Measurements from ENCODE around the gene MET.

MET gene

DNA sequence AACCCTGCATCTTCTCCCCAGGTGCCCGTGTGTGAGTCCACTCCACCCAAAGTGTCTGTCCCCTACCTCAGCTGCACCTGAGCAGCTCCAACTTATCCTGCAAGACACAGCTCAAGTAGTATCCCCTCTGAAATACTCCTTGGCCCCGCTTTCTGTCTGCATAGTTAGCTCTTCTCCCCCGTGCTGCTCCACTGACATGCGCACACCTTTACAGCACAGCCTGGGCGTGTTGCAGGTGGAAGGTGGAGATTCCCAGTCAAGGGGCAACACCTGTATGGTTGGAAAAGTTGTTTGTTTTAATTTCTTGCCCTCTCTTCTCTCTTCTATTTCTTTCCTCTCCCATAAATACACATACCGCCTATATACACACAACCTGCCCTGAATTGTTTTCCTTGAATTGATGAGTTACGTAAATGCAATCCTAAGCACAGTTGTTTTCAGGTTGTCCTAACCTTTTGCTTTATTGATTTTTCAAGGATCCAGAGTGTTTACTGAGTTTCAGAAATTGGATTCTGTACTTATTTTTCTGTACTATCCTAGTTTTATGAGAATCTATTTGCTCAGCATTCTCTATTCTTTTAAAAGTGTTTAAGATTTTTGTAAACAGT is 14.9 kb downstream of the MET start:
- no peak for DNase-seq (ENCODE audit: low read depth)
- no peak for TF ChIP-seq CTCF (IDR thresholded peaks at IDR 0.05; ENCODE audit: insufficient read depth, low read depth, low read length, missing control alignments)
- H3K4me3 ChIP-seq (ENCODE audit: low read depth, low read length), result no peak overlapping the region

DNA sequence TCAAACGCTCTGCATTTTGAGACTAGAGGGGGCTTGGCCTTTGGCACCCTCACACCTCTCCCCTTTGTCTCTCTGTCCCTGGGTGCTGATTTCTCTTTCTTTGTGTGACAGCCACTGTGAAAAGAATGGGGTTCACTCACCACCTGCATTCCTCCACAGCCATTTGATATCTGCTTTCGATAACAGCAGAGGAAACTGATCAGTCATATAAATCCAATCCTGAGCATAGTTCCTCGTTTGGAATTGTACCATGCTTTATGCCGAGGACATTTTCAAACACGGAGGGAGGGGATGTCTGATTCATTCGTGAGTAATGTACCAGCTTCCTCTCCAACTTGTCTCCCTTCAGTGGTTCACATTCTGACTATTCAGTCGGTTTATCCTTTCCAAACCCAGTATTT is 15.8 kb downstream of the MET start:
- no peak for DNase-seq (ENCODE audit: low read depth)
- TF ChIP-seq CTCF (IDR thresholded peaks at IDR 0.05; ENCODE audit: insufficient read depth, low read depth, low read length, missing control alignments), result no peak
- no peak overlapping the region for H3K4me3 ChIP-seq (ENCODE audit: low read depth, low read length)

GRCh38 chr7:116689790-116690259 is 17.8 kb downstream of the MET start:
- no peak overlapping the region for H3K4me3 ChIP-seq (ENCODE audit: low read depth, low read length)
- no peak for DNase-seq (ENCODE audit: low read depth)
- TF ChIP-seq CTCF (IDR thresholded peaks at IDR 0.05; ENCODE audit: insufficient read depth, low read depth, low read length, missing control alignments), result no peak

- H3K4me3 ChIP-seq (ENCODE audit: low read depth, low read length), result no peak overlapping the region
- TF ChIP-seq CTCF (IDR thresholded peaks at IDR 0.05; ENCODE audit: insufficient read depth, low read depth, low read length, missing control alignments), result no peak
- DNase-seq (ENCODE audit: low read depth), result no peak
Observed at GRCh38 chr7:116691664-116692063, 19.7 kb downstream of the MET start.

DNA sequence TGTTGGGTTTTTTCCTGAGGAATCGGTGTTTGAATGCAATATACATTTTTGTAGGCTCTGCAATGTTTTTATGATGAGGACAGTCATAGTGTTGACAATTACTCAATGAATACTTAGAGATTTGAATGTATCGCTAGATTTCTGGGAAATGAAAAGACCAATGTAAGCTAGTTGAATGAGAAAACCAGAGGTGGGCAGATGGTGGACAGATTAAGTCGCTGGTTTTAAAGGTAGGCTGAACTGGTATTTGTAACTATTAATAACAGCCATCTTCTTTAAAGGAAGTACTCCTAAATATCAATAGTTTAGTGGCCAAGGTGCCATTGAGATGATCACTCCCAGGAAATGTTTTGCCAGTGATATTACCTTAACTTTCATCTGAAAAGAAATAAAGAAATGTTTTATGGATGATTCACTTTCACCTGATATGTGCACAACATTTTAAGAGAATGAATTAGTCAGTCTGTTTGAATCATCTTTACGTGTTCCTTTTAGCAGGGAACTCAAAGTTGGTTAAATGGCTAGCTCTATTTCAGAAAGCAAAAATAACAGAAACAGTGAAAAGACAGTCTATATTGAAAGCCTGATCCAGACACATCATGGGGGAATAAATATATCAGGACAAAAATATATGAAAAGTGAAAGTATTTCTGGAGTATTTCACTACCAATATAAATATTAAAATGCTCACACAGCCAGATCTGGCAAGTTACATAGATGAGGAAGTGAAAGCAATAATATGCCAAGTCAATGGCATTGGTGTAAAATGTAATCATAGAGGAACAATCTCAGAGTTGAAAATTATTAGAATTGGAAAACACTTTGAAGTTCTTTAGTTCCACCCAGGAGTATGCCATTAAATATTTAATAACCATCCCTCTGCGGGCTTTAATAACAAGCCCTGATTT is 20.7 kb downstream of the MET start:
- no peak for DNase-seq (ENCODE audit: low read depth)
- H3K4me3 ChIP-seq (ENCODE audit: low read depth, low read length), result no peak overlapping the region
- no peak for TF ChIP-seq CTCF (IDR thresholded peaks at IDR 0.05; ENCODE audit: insufficient read depth, low read depth, low read length, missing control alignments)

DNA sequence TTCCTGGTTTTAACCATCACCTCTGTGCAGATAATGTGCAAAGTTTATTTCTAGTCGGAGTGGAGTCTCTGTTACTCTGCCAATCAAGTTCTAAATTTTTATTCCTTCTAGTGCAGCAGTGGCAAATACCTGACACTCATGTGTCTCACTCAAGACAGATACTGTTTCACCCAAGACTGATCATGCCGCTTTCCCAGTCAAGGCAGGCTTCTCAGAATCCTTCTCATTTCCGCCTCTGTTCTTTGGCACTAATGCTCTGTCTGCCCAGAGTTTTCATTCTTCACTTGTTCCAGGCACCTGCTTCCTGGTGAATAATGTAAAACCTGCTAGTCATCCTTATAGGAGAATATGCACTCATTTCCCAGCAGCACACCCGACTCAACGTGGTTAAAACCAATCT is 24.7 kb downstream of the MET start:
- no peak overlapping the region for H3K4me3 ChIP-seq (ENCODE audit: low read depth, low read length)
- no peak for DNase-seq (ENCODE audit: low read depth)
- no peak for TF ChIP-seq CTCF (IDR thresholded peaks at IDR 0.05; ENCODE audit: insufficient read depth, low read depth, low read length, missing control alignments)
